Activated CD4-positive, alpha-beta T cell treated with anti-CD3 and anti-CD28 coated beads, Interleukin-2, amount 10 ng/mL, durations not matched to agents 24 days and 14 days (primary cell): ENCODE data around the gene FIGNL2. TPM values are rescaled to one million over a fixed set of nuclear protein-coding genes. Genes with fewer than 3 reads are reported as not detected.

Source experiments
- DNase-seq: peaks from one replicate; pipeline ENCODE4 v3.0.0; 2022
- H3K27ac Mint-ChIP-seq: one replicate; pipeline ENCODE4 v1.8.0; 2022; ENCODE audit warnings: mild to moderate bottlenecking, mixed read lengths
- H3K27me3 Mint-ChIP-seq: one replicate; pipeline ENCODE4 v1.8.0; 2022; ENCODE audit warnings: mixed read lengths
- H3K36me3 Mint-ChIP-seq: one replicate; pipeline ENCODE4 v1.8.0; 2022; ENCODE audit warnings: low read depth, mild to moderate bottlenecking, mixed read lengths
- H3K4me1 Mint-ChIP-seq: one replicate; pipeline ENCODE4 v1.8.0; 2021; ENCODE audit warnings: mixed read lengths
- H3K4me3 Mint-ChIP-seq: one replicate; pipeline ENCODE4 v1.8.0; 2022; ENCODE audit warnings: mild to moderate bottlenecking, moderate library complexity, mixed read lengths
- H3K9me3 Mint-ChIP-seq: one replicate; pipeline ENCODE4 v1.8.0; 2021; ENCODE audit warnings: mixed read lengths
- intact Hi-C: fragments of 100-400 bp; cut with micrococcal nuclease; formaldehyde crosslinking; loops from one replicate; pipeline ENCODE4 v1.15.1; 2023
- total RNA-seq: library from RNA; stranded (reverse); gene quantifications from 2 replicates; pipeline ENCODE4 v1.2.3, GENCODE V29; 2022

Gene FIGNL2
- total RNA-seq, 1 donor from 2014 or later: 0.30 TPM

DNA sequence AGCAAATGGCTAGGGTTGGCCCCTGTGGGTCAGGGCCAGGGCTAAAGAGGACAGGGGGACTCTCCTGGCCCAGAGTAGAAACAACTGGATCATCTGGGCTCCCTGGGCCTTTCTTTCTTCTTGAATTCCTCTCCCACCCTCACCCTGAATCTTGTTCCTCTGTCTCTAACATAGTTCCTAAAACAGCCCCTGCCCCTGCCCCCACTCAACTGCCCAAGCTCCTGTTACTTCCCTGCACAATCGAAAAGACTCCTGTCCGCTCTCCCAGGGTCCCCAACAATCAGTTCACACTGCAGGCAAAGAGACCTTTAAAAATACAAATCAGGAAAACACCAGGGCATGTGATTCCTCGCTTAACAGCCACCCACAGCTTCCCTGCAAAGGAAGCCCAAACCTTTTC is 21.4 kb upstream of the FIGNL2 start:
- Mint-ChIP-seq H3K9me3 (no peaks in the 10 kb centered on the region), H3K27me3 (peaks cover 54% of the 10 kb centered on the region), H3K36me3 (no peaks in the 10 kb centered on the region), H3K4me1 (peaks cover 6% of the 10 kb centered on the region), H3K27ac (no peak overlapping the region), H3K4me3 (peak overlapping the region; percentile 5)
- intact Hi-C loops: loop anchor here (10.0 kb wide), 1 partner anchor 45 kb away; no protein-coding TSS in a partner anchor
- no peak for DNase-seq

DNA sequence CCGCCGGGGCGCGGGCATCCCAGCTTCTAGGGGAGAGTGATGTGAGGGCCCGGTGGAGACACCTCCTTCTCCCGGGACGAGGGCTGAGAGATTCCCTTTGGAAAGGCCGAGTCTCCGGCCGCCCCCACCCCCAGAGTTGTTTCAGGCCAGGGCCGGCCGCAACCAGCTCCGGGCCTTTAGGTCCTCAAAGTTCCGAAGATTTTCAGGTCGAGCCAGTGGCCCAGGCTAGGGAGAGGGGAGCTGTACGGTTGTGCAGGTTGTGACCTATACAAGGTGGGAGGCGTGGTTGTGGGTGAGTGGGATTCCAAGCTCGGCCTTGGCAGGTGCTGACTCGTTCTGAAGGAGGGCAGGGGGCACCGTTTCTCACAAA is 21.0 kb upstream of the FIGNL2 start:
- Mint-ChIP-seq H3K27ac (no peak overlapping the region), H3K9me3 (no peaks in the 10 kb centered on the region), H3K4me1 (peaks cover 6% of the 10 kb centered on the region), H3K27me3 (peaks cover 59% of the 10 kb centered on the region), H3K4me3 (no peak overlapping the region), H3K36me3 (no peaks in the 10 kb centered on the region)
- intact Hi-C loops: no loop called here
- DNase-seq: no peak

DNA sequence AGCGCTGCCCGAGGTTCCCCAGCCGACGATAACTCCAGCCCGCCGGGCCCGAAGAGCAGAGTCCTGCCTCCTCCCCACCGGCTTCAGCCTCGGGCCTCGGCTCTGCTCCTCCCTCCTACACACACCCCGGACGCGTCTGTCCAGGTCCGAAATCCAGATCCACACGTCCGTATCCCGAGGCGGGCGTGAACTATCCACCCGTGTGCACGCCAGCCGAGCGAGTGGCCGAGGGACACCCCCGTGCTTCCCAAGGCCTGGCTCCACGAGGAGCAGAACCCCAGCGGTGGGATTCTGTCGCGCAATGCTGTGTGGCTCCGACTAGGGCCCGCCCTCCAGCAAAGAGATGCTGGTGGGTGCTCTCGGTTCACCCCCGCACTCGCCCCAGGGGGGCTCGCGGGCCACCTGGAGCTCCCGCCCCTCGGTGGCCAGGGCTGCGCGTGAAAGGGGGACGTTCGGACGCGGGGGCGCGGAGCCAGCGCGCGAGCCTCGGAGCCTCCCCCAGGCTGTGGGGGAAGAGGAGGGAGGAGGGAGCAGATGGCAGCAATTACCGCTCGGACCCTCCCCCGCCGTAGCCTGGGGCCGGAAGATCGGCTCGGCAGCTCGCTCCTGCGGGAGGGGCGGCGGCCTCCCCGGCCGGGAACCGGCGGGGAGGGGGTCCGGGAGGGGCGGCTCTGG is 20.4 kb upstream of the FIGNL2 start:
- peaks cover 57% of the 10 kb centered on the region for H3K27me3 Mint-ChIP-seq
- DNase-seq: no peak
- H3K36me3 Mint-ChIP-seq: no peaks in the 10 kb centered on the region
- no peaks in the 10 kb centered on the region for H3K9me3 Mint-ChIP-seq
- intact Hi-C loops: no loop called here
- H3K4me3 Mint-ChIP-seq: peak overlapping the region; percentile 15
- H3K27ac Mint-ChIP-seq: no peak overlapping the region
- H3K4me1 Mint-ChIP-seq: peaks cover 6% of the 10 kb centered on the region

DNA sequence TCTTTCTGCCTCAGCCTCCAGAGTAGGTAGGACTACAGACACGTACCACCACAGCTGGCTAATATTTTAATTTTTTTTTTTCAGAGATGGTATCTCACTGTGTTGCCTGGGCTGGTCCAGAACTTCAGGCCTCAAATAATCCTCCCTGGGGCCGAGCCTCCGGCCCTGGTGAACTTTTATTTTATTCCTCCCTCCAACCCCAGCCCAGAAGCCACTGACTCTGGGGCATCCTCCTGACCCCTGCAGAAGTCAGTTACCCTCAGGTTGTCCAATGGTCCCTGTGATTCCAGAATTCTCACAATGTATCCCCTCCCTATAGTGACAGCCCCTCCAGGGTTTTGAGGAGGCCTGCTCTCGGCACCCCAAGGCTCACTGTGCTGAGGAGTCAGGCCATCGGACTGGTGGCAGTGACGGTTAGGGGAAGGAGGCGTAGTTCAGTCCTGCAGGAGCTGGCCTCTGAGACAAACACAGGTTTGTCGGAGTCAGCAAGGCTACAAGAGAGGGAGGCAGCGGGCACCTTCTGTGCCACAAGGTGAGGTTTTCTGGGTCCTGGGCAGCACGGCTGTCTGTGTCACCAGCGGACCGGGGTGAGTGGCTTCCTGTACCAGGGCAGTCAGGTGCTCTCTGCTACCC is 19.4 kb upstream of the FIGNL2 start:
- intact Hi-C loops: no loop called here
- Mint-ChIP-seq H3K27ac (no peak overlapping the region), H3K4me3 (peak overlapping the region; percentile 11), H3K9me3 (no peaks in the 10 kb centered on the region), H3K27me3 (peaks cover 63% of the 10 kb centered on the region), H3K4me1 (peaks cover 6% of the 10 kb centered on the region), H3K36me3 (no peaks in the 10 kb centered on the region)
- DNase-seq: no peak

DNA sequence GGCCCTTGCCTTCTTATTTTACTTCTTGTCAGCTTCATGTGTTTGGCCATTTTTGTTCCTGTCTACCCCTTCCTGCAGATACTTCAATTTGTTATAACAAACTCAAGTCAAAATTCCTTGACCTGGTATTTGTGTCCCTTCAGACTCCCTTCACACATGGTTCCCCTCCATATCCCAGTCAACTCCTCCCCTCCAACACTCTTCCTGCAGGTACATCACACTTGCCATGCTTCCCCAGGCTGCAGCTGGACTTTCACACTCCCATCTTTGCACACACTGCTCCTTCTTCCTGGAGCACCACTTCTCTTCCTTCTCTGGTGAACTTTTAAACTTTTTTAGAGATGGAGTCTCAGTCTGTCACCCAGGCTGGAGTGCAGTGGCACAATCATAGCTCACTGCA is 18.9 kb upstream of the FIGNL2 start:
- intact Hi-C loops: no loop called here
- DNase-seq: no peak
- H3K27ac Mint-ChIP-seq: no peak overlapping the region
- peaks cover 6% of the 10 kb centered on the region for H3K4me1 Mint-ChIP-seq
- H3K9me3 Mint-ChIP-seq: no peaks in the 10 kb centered on the region
- peaks cover 66% of the 10 kb centered on the region for H3K27me3 Mint-ChIP-seq
- H3K36me3 Mint-ChIP-seq: no peaks in the 10 kb centered on the region
- H3K4me3 Mint-ChIP-seq: no peak overlapping the region

DNA sequence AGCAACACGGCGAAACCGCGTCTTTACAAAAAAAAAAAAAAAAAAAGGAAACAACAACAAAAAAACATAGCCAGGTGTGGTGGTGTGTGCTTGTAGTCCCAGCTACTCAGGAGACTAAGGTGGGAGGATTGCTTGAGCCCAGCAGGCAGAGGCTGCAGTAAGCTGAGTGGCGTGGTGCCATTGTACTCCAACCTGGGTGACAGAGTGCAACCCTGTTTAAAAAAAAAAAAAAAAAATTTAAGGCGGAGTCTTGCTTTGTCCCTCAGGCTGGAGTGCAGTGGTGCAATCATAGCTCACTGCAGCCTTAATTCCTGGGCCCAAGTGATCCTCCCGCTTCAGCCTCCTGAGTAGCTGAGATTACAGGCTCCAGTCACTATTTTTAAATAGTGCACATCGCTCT is 18.2 kb upstream of the FIGNL2 start:
- H3K27ac Mint-ChIP-seq: no peak overlapping the region
- no peaks in the 10 kb centered on the region for H3K9me3 Mint-ChIP-seq
- H3K4me1 Mint-ChIP-seq: peaks cover 6% of the 10 kb centered on the region
- intact Hi-C loops: no loop called here
- DNase-seq: no peak
- no peak overlapping the region for H3K4me3 Mint-ChIP-seq
- H3K27me3 Mint-ChIP-seq: peaks cover 71% of the 10 kb centered on the region
- H3K36me3 Mint-ChIP-seq: no peaks in the 10 kb centered on the region

DNA sequence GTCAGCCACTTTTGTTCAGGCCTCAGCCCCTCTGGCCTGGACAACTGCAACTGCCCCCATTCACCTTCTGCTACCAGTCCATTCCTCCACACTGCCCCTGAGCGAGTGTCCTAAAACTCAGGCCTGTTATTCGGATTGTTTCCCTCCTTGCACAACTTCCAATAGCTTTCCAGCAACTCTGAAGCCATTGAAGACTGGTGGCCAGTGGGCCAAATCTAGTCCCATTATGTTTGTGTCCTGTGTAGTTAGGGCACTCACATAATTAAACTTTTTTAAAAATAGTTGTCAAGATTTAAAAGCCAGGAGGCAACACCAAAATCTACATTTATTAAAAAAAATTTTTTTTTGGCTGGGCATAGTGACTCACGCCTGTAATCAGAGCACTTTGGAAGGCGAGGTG is 17.8 kb upstream of the FIGNL2 start:
- no peak overlapping the region for H3K4me3 Mint-ChIP-seq
- peaks cover 6% of the 10 kb centered on the region for H3K4me1 Mint-ChIP-seq
- intact Hi-C loops: no loop called here
- H3K27ac Mint-ChIP-seq: no peak overlapping the region
- DNase-seq: no peak
- peaks cover 74% of the 10 kb centered on the region for H3K27me3 Mint-ChIP-seq
- no peaks in the 10 kb centered on the region for H3K9me3 Mint-ChIP-seq
- no peaks in the 10 kb centered on the region for H3K36me3 Mint-ChIP-seq

DNA sequence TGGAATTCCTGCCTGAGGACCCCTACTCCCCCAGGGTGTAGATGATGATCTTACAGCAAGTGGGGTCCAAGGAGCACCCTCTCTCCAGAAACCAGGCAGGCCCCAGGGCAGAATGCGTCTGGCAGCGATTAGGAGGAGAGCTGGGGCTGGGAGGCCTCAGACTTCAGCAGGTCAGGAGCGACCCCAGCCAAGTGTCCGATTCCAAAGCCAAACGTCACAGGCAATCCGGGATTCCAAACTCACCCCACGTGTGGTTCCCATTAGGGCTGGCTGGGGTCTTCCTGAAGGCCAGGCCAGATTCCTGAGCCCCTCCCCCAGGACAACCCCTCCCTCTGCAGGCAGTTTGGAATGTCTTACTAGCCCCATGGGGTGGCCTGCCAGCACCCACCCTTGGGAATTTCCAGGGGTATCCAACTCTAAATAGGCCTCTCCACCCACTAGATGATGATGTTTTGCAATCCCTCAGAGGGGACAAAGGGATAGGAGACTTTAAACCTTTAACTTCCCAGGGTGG is 17.3 kb upstream of the FIGNL2 start:
- intact Hi-C loops: no loop called here
- H3K27me3 Mint-ChIP-seq: peaks cover 75% of the 10 kb centered on the region
- no peaks in the 10 kb centered on the region for H3K36me3 Mint-ChIP-seq
- no peaks in the 10 kb centered on the region for H3K9me3 Mint-ChIP-seq
- H3K4me1 Mint-ChIP-seq: peaks cover 6% of the 10 kb centered on the region
- H3K27ac Mint-ChIP-seq: no peak overlapping the region
- no peak overlapping the region for H3K4me3 Mint-ChIP-seq
- no peak for DNase-seq

DNA sequence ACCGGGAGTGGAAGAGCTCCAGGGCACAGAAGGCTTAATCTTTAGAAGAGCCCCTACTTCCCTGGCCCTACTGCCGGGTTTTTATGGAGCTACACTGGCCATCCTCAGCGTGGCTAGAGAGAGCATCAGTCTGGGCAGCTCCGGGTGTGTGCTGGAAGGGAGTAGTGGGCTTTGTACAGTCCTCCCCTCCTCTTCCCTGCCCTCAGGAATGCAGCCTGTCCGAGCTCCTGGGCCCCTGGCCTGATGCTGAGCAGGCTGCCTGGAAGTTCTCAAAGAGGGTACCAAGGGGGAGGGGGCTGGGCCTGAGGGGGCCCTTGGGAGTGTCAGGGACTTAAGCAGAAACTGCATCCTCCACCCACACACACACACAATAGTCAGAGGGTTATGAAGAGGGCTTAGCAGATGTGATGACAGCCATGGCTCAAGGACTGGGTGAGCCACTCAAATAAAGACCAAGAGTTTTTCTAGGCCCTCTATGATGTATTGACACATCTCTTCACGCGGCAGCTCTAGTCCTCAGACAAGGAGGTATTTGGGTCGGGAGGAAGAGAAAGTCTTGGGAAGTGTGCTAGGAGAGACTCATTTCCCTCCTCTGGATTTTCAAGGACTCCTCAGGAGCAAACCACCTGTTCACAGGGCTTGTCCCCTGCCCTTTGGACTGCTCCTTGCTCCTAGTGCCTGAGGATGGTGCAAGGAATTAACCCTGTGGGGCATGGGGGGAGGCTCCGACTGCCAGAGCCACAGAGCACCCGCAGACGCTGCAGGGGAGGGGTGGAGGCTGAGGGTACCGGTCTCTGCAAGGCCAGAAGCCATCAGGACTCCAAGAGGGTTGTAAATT is 16.5 kb upstream of the FIGNL2 start:
- Mint-ChIP-seq H3K36me3 (no peaks in the 10 kb centered on the region), H3K27ac (no peak overlapping the region), H3K27me3 (peaks cover 69% of the 10 kb centered on the region), H3K9me3 (no peaks in the 10 kb centered on the region), H3K4me1 (peaks cover 1% of the 10 kb centered on the region), H3K4me3 (no peak overlapping the region)
- intact Hi-C loops: no loop called here
- DNase-seq: no peak

DNA sequence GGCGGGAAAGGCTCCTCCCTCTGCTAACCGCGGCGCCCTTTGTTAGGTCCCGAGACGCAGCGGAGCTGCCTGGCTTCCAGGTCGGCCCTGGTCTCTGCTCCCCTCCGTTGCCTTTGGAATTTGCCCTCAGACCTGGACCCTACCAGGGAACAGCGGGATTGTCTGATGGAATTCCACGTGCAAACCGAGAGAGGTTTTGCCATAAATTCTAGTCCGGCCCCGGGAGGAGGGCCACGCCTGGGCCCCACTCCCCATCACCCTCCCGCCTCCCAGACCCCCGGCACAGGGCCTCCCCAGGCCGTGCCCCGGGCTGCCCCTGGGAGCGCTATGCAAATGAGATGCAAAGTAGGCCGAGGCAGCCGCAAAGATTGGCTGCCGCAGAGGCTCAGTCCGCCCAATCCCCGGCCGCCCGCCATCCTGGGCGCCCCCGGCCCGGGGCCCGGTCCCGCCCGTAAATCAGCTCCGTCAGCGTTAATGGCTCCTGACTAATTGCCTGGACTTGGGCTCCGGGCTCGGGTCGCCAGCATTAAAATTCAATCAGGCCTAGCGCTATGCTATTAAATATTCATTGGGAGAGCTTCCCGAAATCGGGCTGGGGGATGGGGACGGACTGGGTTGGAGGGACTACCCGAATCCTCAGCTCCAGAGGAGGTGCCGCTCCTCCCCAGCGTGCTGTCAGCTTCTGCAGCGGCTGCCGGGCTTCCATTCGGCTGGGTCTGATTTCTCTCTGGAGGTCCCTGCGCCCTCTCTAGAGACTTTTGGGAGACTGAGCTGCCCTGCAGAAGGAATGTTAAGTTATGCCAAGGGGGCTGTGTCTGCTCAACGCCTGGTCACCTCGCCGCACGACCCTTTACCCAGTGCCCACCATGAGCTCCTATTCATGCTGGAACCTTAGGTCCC is 15.7 kb upstream of the FIGNL2 start:
- H3K36me3 Mint-ChIP-seq: no peaks in the 10 kb centered on the region
- intact Hi-C loops: no loop called here
- no peak overlapping the region for H3K4me3 Mint-ChIP-seq
- no peak overlapping the region for H3K27ac Mint-ChIP-seq
- peaks cover 63% of the 10 kb centered on the region for H3K27me3 Mint-ChIP-seq
- no peaks in the 10 kb centered on the region for H3K4me1 Mint-ChIP-seq
- H3K9me3 Mint-ChIP-seq: no peaks in the 10 kb centered on the region
- DNase-seq: no peak

DNA sequence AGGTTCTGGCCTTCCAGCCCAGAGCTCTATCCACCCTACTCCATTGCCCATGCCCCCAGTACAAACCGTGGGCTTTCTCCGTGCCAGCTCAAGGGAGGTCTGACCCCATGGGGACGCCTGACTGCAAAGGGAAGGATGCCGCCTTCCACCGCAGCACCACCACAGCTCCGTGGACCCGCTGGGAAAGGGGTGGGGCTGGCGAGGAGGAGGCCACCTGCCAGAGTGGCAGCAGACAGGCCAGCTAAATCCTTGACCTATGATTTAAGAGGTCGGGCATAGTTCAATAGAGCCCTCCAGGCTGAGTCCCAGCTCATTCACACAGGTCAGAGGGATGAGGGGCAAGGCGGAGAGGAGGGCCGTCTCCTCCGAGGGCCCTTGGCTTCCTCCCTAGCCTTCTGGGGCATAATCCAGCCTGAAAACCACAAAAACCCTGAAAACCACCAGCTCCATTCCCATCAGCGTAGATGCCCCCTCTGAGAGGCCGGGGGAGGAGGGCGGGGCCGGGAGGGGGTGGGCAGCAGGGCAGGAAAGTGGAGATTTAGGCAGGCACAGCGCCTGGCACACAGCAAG is 14.9 kb upstream of the FIGNL2 start:
- Mint-ChIP-seq H3K36me3 (no peaks in the 10 kb centered on the region), H3K4me3 (no peak overlapping the region), H3K4me1 (no peaks in the 10 kb centered on the region), H3K9me3 (no peaks in the 10 kb centered on the region), H3K27ac (no peak overlapping the region), H3K27me3 (peaks cover 57% of the 10 kb centered on the region)
- intact Hi-C loops: no loop called here
- DNase-seq: no peak

DNA sequence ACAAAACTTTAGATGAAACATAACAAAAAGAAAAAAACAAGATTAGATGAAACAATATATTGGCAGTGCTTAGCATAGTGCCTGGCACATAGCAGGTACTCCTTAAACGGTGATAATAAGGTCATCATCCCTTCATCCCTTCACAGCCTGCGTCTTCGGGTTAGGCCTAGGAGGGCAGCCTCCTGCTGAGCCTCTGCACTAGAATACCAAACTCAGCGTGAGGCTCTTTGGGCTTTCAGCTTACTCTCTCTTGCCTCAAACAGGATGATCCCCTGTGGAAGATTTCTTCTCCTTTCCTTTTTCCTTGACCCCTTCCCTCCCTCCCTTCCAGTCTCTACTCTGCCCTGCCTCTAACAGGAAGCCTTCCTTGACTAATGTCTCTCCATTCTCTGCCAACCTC is 14.4 kb upstream of the FIGNL2 start:
- intact Hi-C loops: no loop called here
- Mint-ChIP-seq H3K4me1 (no peaks in the 10 kb centered on the region), H3K27ac (no peak overlapping the region), H3K27me3 (peaks cover 52% of the 10 kb centered on the region), H3K9me3 (no peaks in the 10 kb centered on the region), H3K4me3 (no peak overlapping the region), H3K36me3 (no peaks in the 10 kb centered on the region)
- DNase-seq: no peak

DNA sequence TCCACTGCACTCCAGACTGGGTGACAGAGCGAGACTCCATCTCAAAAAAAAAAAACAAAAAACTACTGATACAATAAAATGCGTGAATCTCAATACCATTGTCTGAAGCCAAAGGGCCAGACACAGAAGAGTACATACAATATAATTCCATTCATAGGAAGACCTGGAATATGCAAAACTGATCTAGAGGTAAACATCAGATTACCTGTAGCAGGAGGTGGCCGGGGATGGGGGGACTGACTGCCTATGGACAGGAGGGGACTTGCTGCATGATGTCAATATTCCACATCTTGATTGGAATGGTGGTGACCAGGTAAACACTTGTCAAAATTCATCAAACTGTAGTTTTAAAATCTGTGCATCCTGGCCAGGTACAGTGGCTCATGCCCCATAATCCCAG is 12.5 kb upstream of the FIGNL2 start:
- Mint-ChIP-seq H3K36me3 (no peaks in the 10 kb centered on the region), H3K27me3 (peaks cover 48% of the 10 kb centered on the region), H3K9me3 (no peaks in the 10 kb centered on the region), H3K4me1 (no peaks in the 10 kb centered on the region), H3K4me3 (no peak overlapping the region), H3K27ac (no peak overlapping the region)
- no peak for DNase-seq
- intact Hi-C loops: no loop called here
